ENCODE measurements around the gene SEPTIN11. TPM values are rescaled to one million over a fixed set of nuclear protein-coding genes. Genes with fewer than 3 reads are reported as not detected.

The SEPTIN11 gene
- total RNA-seq, 1 experiment from 2014 or later = 121 TPM

GRCh38 chr4:76952071-76952470 is 2.5 kb downstream of the SEPTIN11 start:
- H3K4me3 ChIP-seq (ENCODE audit: low read depth, low read length, poor library complexity, severe bottlenecking) = peak overlapping the region; percentile 63
- BruUV-seq (replicated peaks) = no TSS peak
- DNase-seq (ENCODE audit: low spot score) = no peak
- POLR2A ChIA-PET (ENCODE audit: low non-redundant PET) = no interaction called here
- no peaks in the 10 kb centered on the region for H3K27me3 ChIP-seq (replicated peaks; ENCODE audit: insufficient read depth, low read depth, low read length, poor library complexity)
- CTCF ChIA-PET = no interaction called here
- intact Hi-C loops (cut with micrococcal nuclease; ENCODE audit: unreplicated experiment) = loop anchor here (5.0 to 10.0 kb wide), 2 partner anchors 45 to 83 kb away; no protein-coding TSS in a partner anchor
- no peaks in the 10 kb centered on the region for H3K36me3 ChIP-seq (ENCODE audit: insufficient read depth, low read length, poor library complexity, severe bottlenecking)
- TF ChIP-seq CTCF (conservative IDR thresholded peaks at IDR 0.05; ENCODE audit: low read depth, low read length) (no peak), EZH2 (IDR thresholded peaks at IDR 0.05; ENCODE audit: borderline replicate concordance, low read depth, low read length, poor library complexity, severe bottlenecking) (no peak)
- no peak overlapping the region for H3K27ac ChIP-seq (ENCODE audit: low read depth, low read length, poor library complexity, severe bottlenecking)
- no peaks in the 10 kb centered on the region for H3K9me3 ChIP-seq (ENCODE audit: low read depth, low read length, poor library complexity, severe bottlenecking)
- peaks cover 26% of the 10 kb centered on the region for H3K4me1 ChIP-seq (ENCODE audit: insufficient read depth, low read length, poor library complexity, severe bottlenecking)

- no TSS peak for BruUV-seq (replicated peaks)
- H3K27ac ChIP-seq (ENCODE audit: low read depth, low read length, poor library complexity, severe bottlenecking) = no peak overlapping the region
- DNase-seq (ENCODE audit: low spot score) = peak; percentile 7
- TF ChIP-seq EZH2 (IDR thresholded peaks at IDR 0.05; ENCODE audit: borderline replicate concordance, low read depth, low read length, poor library complexity, severe bottlenecking) (no peak), CTCF (conservative IDR thresholded peaks at IDR 0.05; ENCODE audit: low read depth, low read length) (no peak)
- no peaks in the 10 kb centered on the region for H3K9me3 ChIP-seq (ENCODE audit: low read depth, low read length, poor library complexity, severe bottlenecking)
- H3K4me1 ChIP-seq (ENCODE audit: insufficient read depth, low read length, poor library complexity, severe bottlenecking) = peaks cover 26% of the 10 kb centered on the region
- no peaks in the 10 kb centered on the region for H3K36me3 ChIP-seq (ENCODE audit: insufficient read depth, low read length, poor library complexity, severe bottlenecking)
- no peaks in the 10 kb centered on the region for H3K27me3 ChIP-seq (replicated peaks; ENCODE audit: insufficient read depth, low read depth, low read length, poor library complexity)
- ChIA-PET CTCF (no interaction called here), POLR2A (ENCODE audit: low non-redundant PET) (no interaction called here)
- H3K4me3 ChIP-seq (ENCODE audit: low read depth, low read length, poor library complexity, severe bottlenecking) = no peak overlapping the region
- intact Hi-C loops (cut with micrococcal nuclease; ENCODE audit: unreplicated experiment) = loop anchor here (5.0 to 10.0 kb wide), 2 partner anchors 44 to 82 kb away; no protein-coding TSS in a partner anchor
These were observed 3.4 kb downstream of the SEPTIN11 start for GRCh38 chr4:76952656-76953582.

- Histone ChIP-seq H3K4me1 (ENCODE audit: insufficient read depth, low read length, poor library complexity, severe bottlenecking) (peaks cover 26% of the 10 kb centered on the region), H3K27me3 (replicated peaks; ENCODE audit: insufficient read depth, low read depth, low read length, poor library complexity) (no peaks in the 10 kb centered on the region), H3K9me3 (ENCODE audit: low read depth, low read length, poor library complexity, severe bottlenecking) (no peaks in the 10 kb centered on the region), H3K27ac (ENCODE audit: low read depth, low read length, poor library complexity, severe bottlenecking) (no peak overlapping the region), H3K4me3 (ENCODE audit: low read depth, low read length, poor library complexity, severe bottlenecking) (no peak overlapping the region), H3K36me3 (ENCODE audit: insufficient read depth, low read length, poor library complexity, severe bottlenecking) (no peaks in the 10 kb centered on the region)
- no TSS peak for BruUV-seq (replicated peaks)
- TF ChIP-seq EZH2 (IDR thresholded peaks at IDR 0.05; ENCODE audit: borderline replicate concordance, low read depth, low read length, poor library complexity, severe bottlenecking) (no peak), CTCF (conservative IDR thresholded peaks at IDR 0.05; ENCODE audit: low read depth, low read length) (no peak)
- ChIA-PET POLR2A (ENCODE audit: low non-redundant PET) (no interaction called here), CTCF (no interaction called here)
- DNase-seq (ENCODE audit: low spot score) = no peak
- intact Hi-C loops (cut with micrococcal nuclease; ENCODE audit: unreplicated experiment) = loop anchor here (5.0 to 10.0 kb wide), 2 partner anchors 43 to 81 kb away; no protein-coding TSS in a partner anchor
These were observed 4.4 kb downstream of the SEPTIN11 start for GRCh38 chr4:76953956-76954355.
